NCI-H128 (cell line): ENCODE results near the gene SRD5A2.

Experiments used
- DNase-seq: peaks from one replicate; lab custom pipeline; 2025; ENCODE audit not compliant: unreplicated experiment; lab: John Stamatoyannopoulos, UW

The SRD5A2 gene

GRCh38 chr2:31474296-31474695 lies 106.4 kb downstream of the SRD5A2 start:
- DNase-seq, result no peak
